Measurements from ENCODE around the gene BRD3OS. TPM values are rescaled to one million over a fixed set of nuclear protein-coding genes. Genes with fewer than 3 reads are reported as not detected.
"Not testable (repeated sequence)": the region's sequence is repeated elsewhere in the genome, so short reads cannot be mapped to it uniquely, and the experiment has no call there.

BRD3OS gene
- total RNA-seq, 1 donor from 2014 or later: 14.5 TPM

DNA sequence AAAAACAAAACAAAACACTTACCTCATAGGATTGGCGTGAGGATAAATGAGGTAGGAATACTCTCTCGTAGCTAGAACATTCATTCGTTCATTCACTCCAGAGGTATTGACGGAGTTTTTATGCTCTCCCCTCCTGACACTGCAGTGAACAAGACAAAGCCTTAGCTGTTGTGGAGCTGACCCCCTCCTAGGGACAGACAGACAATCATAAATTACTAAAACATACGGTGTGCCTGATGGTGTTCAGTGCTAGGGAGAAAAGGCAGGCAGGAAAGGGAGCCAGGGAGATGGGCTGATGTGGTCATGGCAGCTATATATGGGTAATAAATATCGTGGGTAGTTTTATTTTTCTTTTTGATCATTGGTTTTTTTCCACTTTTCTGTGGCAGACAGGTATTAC lies 48.2 kb downstream of the BRD3OS start:
- peaks cover 11% of the 10 kb centered on the region for H3K9me3 Mint-ChIP-seq
- no peak overlapping the region for H3K27ac Mint-ChIP-seq
- DNase-seq (ENCODE audit: low spot score): no peak
- H3K4me3 Mint-ChIP-seq: no peak overlapping the region
- peaks cover 20% of the 10 kb centered on the region for H3K27me3 Mint-ChIP-seq (ENCODE audit: insufficient read depth)
- intact Hi-C loops (cut with micrococcal nuclease): no loop called here
- H3K4me1 Mint-ChIP-seq (ENCODE audit: low read depth): no peaks in the 10 kb centered on the region
- no peaks in the 10 kb centered on the region for H3K36me3 Mint-ChIP-seq (ENCODE audit: low read depth)

DNA sequence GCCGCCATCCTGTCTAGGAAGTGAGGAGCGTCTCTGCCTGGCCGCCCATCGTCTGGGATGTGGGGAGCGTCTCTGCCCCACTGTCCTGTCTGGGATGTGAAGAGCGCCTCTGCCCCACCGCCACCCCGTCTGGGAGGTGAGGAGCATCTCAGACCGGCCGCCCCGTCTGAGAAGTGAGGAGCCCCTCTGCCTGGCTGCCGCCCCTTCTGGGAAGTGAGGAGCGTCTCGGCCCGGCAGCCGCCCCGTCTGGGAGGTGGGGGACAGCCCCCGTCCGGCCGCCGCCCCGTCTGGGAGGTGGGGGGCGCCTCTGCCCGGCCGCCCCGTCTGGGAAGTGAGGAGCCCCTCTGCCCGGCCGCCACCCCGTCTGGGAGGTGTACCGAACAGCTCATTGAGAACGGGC lies 50.4 kb downstream of the BRD3OS start:
- H3K4me3 Mint-ChIP-seq; intact Hi-C loops (cut with micrococcal nuclease); DNase-seq (ENCODE audit: low spot score); H3K4me1 Mint-ChIP-seq (ENCODE audit: low read depth); H3K36me3 Mint-ChIP-seq (ENCODE audit: low read depth); H3K27ac Mint-ChIP-seq: not testable (repeated sequence)
- Mint-ChIP-seq H3K27me3 (ENCODE audit: insufficient read depth) (peaks cover 14% of the 10 kb centered on the region), H3K9me3 (peaks cover 11% of the 10 kb centered on the region)

DNA sequence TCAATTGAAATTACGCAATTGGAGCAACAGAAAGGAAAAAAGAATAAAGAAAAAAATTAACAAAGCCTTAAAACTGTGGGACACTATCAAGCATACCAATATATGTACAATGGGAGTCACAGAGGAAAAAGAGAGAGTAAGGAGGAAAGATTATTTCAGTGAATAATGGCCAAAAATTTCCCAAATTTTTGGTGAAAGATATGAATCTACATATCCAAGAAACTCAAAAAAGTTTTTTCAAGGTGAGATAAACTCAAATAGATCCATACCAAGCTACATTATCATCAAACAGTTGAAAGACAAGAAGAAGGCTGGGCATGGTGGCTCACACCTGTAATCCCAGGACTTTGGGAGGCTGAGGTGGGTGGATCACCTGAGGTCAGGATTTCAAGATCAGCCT lies 51.4 kb downstream of the BRD3OS start:
- H3K36me3 Mint-ChIP-seq (ENCODE audit: low read depth): no peaks in the 10 kb centered on the region
- peaks cover 8% of the 10 kb centered on the region for H3K27me3 Mint-ChIP-seq (ENCODE audit: insufficient read depth)
- no peak for DNase-seq (ENCODE audit: low spot score)
- H3K27ac Mint-ChIP-seq: no peak overlapping the region
- peaks cover 11% of the 10 kb centered on the region for H3K9me3 Mint-ChIP-seq
- no peak overlapping the region for H3K4me3 Mint-ChIP-seq
- no peaks in the 10 kb centered on the region for H3K4me1 Mint-ChIP-seq (ENCODE audit: low read depth)
- intact Hi-C loops (cut with micrococcal nuclease): no loop called here

Other genes starting within 250 kb of the BRD3OS start
- gene VAV2, start 33.2 kb upstream of the BRD3OS start, total RNA-seq: 5.4 and 5.8 TPM in 2 replicates
- 34.2 and 36.7 TPM in 2 replicates for gene BRD3, start 42.5 kb downstream of the BRD3OS start, total RNA-seq
- gene WDR5, start 110.6 kb downstream of the BRD3OS start, total RNA-seq: 65.0 and 71.3 TPM in 2 replicates
- 32.2 and 42.6 TPM in 2 replicates for gene RNU6ATAC, start 139.1 kb downstream of the BRD3OS start, total RNA-seq

Measured in activated T-helper 1 cell treated with anti-CD3 and anti-CD28 coated beads, Interleukin-12 subunit alpha, Interleukin-12 subunit beta, Interleukin-2, Interleukin-4 antibody, amounts not matched to agents 30 ng/mL and 10 ng/mL and 1 ng/mL, durations not matched to agents 14 hours and 24 hours and 36 hours (primary cell).